NCI-H1105 (cell line): Measurements from ENCODE around the gene ZNF610.
"Not testable (repeated sequence)": the region's sequence is repeated elsewhere in the genome, so short reads cannot be mapped to it uniquely, and the experiment has no call there.

ENCODE experiments used
- DNase-seq: peaks from one replicate; lab custom pipeline; 2025; lab: John Stamatoyannopoulos, UW

The ZNF610 gene

DNA sequence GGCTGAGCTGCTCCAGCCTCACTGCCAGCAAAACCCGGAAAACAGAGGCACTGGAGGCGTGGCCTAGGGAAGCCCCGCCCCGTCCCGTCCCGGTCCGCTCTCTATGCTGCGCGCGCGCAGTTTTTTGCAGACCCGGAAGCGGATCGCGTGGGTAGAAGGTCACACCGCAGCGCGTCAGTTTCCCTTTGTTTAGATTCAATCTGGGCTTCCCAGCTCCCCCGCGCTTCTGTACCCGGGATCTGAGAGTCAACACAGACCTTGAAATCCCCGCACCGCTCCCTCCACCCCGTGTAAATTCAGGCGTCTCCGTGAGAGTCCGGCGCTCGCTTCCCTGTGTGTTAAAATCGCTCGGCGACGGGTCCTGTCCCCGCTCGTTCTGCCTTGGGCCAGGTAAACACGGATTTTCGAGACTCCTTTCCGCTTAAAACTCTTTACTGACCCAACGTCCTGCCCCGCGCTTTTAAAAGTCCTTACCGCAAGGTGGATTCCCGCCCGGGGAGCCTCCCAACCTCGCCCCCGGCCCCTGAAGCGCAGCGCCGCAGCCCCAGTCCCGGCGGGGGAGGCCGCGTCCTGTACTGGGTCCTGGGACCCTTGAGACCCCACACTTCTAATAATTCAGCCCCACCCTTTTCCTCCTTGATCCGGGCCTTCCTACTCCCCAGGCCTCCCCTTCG is at the start of gene ZNF610:
ZNF610 (plus strand) TSS at position 127 of the 674 bp plus-strand sequence. CDS start 12,930 bp downstream, outside the sequence.
- peak; percentile 75 for DNase-seq

DNA sequence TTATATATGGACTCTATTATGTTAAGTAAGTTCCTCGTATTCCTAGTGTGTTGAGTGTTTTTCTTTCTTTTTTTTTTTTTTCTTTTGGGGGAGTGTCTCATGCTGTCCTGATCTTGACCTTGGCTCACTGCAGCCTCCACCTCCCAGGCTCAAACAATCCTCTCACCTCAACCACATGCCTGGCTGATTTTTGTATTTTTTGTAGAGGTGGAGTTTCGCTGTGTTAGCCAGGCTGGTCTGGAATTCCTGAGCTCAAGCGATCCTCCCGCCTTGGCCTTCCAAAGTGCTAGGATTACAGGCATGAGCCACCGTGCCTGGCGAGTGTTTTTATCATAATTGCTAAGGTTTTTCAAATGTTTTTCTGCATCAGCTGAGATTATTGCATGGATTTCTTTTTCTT is 49.8 kb upstream of the ZNF610 start:
- no peak for DNase-seq

DNA sequence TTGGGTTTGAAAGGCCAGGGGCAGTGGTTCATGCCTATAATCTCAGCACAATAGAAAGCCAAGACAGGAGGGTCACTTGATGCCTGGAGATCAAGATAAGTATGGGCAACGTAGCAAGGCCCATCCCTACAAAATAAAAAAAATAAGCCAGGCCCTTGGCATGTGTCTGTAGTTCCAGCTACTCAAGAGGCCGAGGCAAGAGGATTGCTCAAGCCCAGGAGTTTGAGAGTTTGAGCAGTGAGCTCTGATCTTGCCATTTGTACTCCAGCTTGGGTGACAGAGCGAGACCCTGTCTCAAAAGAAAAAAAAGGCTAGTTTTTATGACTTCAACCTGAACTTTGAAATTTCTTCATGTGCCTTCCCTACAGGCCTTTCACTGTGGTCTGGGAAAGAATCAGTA is 44.3 kb upstream of the ZNF610 start:
- no peak for DNase-seq

DNA sequence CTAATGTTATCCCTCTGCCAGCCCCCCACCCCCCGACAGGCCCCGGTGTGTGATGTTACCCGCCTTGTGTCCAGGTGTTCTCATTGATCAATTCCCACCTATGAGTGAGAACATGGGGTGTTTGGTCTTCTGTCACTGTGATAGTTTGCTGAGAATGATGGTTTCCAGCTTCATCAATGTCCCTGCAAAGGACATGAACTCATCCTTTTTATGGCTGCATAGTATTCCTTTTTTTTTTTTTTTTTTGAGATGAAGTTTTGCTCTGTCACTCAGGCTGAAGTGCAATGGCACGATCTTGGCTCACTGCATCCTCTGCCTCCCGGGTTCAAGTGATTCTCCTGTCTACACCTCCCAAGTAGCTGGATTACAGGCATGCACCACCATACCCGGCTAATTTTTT is 43.1 kb upstream of the ZNF610 start:
- DNase-seq: not testable (repeated sequence)

DNA sequence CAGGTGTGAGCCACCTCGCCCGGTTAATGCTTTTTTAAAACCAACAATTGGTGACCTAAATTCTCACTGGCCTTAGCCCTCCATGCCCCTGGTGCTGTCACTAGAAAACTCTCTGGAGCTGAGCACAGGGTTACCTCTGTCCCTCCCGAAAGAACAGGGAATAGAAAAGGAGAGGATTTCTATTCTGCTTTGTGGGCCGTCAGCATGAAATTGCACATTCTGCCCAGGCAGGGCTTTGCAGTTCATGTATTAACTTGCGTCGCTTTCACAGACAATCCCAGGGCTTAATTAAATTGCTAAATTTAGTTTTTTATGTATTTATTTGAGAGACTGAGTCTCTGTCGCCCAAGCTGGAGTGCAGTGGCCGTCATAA is 39.7 kb upstream of the ZNF610 start:
- DNase-seq: no peak

DNA sequence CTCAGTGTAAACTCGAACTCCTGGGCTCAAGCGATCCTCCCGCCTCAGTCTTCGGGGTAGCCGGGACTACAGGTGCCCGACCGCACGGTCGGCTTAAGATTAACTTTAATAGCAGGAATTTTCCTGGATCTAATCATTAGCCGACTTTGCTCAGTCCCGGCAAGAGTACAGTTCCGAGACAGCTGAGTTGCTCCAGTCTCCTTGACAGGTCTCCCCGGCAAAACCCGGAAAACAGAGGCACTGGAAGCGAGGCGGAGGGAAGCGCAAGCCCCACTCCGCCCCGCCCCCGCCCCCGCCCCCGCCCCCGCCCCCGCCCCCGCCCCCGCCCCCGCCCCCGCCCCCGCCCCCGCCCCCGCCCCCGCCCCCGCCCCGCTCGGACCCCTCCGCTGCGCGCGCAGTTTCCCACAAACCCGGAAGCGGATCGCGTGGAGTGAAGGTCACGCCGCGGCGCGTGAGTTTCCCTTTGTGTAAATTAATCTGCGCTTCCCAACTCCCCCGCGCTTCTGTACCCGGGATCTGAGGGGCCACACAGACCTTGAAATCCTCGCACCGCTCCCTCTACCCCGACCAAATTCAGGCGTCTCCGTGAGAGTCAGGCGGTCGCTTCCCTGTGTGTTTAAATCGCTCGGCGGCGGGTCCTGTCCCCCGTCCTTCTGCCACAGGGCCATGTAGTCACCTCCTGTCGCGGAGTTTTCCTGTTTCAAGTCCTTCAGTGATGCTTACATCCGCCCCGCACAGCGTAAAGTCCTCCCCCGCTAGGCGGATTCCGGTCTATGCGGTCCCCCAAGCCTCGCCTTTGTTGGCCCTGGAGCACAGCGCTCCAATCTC is 39.1 kb upstream of the ZNF610 start, which contains the start of gene ZNF480:
ZNF480 (plus strand) TSS at position 397 of the 828 bp plus-strand sequence. CDS start 3,244 bp downstream, outside the sequence.
- peak; percentile 87 for DNase-seq

DNA sequence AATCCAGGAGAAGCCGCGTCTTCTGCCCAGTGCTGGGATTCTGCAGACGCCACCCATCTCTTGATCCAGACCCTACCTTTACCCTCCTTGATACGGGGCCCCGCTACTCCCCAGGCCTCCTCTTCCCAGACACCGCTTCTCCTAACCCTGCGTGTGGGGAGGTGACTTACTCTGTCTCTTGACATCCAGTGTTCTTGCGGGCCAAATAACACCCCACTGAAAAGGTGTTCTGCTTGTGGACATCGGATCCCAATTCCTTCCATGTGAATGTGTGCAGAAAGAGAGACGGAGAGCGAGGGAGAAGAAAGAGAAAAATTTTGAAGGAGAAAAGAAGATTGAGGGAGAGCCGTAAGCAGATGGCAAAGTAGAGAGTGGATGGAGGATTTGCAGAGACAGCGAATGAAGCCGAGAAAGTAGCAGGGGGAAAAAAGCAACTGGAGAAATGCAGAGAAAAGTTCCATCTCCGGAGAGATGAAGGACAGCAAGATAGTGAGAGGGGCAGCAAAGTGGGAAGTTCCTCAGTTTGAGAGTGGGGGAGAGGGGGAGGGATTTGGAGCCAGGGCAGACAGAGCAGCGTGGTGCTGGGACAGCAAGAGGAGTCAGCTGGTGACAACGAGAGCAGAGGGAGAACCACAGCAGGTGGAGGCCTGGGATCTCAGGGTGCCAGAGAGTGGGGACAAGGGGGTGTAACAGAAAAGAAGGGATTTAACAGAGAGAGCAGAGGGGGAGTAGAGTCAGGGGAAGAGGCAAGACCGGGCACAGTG is 38.3 kb upstream of the ZNF610 start:
- DNase-seq: no peak

DNA sequence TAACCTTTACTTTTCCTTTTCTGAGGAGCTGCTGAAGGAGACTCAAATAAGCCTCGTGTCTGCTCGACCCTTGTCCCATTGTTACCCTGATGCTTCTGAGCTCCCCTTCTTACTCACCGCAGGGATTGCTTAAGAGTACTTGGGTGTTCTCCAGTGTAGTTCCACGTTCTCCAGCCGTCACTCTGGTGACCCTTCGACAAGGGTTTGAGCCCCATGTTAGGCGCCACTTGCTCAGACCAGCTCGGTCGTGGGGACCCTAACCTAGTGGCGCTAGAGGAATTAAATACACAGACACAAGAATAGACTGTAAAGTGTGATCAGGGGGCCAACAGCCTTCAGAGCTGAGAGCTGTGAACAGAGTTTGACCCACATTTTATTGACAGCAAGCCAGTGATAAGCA is 28.8 kb upstream of the ZNF610 start:
- DNase-seq: no peak

DNA sequence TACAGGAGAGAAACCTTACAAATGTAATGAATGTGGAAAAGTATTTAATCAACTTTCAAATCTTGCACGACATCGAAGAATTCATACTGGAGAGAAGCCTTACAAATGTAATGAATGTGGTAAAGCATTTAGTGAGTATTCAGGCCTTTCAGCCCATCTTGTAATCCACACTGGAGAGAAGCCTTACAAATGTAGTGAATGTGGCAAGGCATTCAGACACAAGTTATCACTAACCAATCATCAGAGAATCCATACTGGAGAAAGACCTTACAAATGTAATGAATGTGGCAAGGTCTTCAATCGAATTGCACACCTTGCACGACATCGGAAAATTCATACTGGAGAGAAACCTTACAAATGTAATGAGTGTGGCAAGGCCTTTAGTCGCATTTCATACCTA is 13.6 kb upstream of the ZNF610 start:
- no peak for DNase-seq

DNA sequence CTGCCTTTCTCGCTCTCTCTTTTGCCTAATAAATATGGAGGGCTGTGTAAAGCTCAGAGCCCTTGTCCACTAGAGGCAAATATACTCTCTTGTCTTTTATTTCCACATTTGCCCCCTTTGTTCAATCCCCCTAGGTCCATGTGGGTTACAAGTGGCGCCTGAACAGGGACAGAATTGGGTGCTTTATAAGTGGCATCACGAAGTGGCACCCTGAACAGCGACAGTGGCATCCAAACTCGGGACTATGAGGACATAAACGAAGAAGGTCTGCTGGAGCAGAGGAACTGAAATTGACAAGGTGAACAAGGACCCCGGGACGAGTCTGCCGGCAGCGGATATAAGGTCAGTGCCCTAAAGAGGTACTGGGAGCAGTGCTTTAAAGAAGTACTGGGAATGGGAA is 4.3 kb upstream of the ZNF610 start:
- DNase-seq: no peak

DNA sequence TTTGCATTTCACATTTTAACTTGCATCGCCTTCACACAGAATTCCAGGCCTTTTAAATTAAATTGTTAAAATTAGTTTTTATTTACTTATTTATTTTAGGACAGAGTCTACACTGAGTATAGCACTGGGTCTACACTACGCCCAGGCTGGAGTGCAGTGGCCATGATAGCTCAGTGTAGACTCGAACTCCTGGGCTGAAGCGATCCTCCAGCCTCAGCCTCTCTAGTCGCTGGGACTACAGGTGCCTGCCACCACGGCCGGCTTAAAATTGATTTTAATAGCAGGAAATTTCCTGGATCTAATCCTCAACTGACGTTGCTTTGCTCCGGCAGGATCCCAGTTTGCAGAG is 301 bp upstream of the ZNF610 start:
- DNase-seq: no peak

DNA sequence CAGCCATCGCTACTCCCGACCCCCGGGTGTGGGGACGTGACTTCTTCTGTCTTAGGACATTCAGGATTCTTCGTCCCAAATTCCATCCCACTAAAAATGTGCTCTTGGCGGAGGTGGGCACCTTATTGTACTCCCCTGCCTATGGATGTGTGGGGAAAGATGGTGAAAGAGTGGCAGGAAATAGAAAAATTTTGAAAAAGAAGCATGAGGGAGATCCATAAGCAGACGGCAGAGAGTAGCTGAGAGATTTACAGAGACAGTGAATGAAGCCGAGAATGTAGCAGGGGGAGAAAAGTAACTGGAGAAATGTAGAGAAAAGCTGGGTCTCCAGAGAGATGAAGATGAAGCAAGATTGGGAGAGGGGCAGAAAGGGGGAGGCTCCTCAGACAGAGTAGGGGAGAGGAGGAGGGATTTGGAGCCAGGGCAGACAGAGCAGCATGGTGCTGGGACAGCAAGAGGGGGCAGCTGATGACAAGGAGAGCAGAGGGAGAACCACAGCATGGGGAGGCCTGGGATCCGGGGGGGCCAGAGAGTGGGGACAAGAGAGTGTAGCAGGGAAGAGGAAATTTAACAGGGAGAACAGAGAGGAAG is 843 bp downstream of the ZNF610 start:
- no peak for DNase-seq

DNA sequence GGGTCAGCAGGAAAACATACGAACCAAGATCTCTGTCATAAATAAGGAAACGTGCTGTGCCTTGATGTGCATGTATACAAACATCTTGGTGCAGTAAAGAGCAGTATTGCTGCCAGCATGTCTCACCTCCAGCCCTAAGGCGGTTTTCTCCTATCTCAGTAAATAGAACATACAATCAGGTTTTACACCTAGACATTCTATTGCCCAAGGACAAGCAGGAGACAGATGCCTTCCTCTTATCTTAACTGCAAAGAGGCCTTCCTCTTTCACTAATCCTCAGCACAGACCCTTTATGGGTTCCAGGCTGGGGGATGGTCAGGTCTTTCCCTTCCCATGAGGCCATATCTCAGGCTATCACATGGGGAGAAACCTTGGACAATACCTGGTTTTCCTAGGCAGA is 3.0 kb downstream of the ZNF610 start:
- not testable (repeated sequence) for DNase-seq

DNA sequence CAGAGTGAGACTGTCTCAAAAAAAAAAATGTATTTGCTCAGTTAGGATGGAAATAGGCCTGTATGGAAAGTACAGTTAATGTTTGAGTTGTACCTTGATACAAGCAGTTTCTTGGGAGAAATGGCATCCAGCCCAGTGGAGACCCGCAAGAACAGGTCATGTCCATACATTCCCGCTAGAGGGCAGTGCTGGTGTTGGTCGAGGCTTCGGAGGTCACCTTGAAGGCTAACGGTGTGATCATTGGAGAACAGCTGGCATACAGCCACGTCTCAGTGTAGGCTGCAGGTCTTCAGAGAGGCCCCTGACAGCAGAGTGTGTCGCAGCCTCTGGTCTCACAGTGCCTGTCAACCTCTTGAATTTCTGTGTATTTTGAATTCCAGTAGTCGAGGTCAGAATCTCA is 7.5 kb downstream of the ZNF610 start:
- DNase-seq: peak; percentile 69

DNA sequence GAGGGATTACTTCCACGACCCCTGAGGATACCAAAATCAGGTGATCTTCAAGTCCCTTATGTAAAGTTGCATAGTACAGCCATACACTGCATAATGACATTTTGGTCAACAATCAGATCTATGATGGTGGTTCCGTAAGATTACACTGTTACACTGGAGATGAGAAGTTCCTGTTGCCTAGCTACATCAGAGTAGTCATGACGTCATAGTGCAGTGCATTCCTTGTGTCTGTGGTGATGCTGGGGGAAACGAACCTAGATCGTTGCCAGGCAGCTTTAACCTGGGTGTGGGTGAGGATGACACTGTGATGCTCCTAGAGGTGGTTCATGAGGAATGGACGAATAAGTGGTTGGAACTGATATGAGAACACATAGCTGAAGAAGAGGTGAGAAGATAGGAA is 9.1 kb downstream of the ZNF610 start:
- DNase-seq: no peak

DNA sequence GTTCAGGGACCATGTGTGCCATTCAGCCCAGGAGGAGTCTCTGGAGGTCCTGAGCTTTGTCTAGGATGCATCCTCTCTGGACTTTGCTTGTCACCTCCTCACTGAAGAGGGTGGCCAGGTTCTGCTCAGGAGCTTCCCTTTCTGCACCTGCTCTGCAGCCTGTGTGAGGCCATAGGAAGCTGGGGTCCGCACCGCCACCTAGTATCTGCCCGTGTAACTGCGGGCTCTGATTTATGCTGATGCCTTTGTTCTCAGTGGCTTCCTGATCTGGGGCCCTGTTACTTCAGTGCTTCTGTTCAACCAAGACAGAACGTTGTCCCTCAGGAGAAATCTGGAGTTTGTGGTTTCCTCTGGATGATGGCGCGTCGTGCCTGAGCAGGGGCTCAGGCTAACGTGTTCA is 15.5 kb downstream of the ZNF610 start:
- no peak for DNase-seq

DNA sequence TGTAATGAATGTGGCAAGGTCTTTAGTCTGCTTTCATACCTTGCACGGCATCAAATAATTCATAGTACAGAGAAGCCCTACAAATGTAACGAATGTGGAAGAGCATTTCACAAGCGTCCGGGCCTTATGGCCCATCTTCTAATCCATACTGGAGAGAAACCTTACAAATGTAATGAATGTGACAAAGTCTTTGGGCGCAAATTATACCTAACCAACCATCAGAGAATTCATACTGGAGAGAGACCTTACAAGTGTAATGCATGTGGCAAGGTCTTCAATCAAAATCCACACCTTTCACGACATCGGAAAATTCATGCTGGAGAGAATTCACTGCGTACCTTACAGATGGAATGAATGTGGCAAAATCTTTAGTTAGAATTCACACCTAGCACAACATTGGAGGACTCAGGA is 30.4 kb downstream of the ZNF610 start:
- no peak for DNase-seq

DNA sequence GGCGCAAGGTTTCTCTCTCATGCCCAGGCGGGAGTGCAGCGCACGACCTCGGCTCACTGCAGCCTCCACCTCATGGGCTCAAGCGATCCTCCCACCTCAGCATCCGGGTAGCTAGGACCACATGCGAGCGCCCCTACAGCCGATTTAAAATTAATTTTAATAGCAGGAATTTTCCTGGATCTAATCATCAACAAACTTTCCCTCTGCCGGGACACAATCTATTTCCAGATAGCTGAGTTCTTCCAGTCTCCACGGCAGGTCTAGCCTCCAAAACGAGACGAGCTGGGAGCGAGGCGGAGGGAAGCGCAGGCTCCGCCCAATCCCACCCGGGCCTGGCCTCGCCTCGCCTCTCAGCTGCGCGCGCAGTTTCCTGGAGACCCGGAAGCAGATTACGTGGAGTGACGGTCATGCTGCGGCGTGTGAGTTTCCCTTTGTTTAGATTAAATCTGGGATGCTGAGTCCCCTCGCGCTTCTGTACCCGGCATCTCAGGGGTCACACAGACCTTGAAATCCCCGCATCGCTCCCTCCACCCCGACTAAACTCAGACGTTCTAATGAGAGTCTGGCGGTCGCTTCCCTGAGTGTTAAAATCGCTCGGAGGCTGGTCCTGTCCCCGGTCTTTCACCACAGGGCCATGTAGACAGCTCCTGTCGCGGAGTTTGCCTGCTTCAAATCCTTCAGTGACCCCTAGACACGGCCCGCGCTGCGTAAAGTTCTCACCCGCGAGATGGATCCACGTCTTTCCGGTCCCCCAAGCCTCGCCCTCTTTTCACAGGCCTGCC is 33.7 kb downstream of the ZNF610 start, which contains the start of gene ZNF880:
ZNF880 (plus strand) TSS at position 365 of the 782 bp plus-strand sequence; CDS start at position 408, 43 bp downstream.
- no peak for DNase-seq

DNA sequence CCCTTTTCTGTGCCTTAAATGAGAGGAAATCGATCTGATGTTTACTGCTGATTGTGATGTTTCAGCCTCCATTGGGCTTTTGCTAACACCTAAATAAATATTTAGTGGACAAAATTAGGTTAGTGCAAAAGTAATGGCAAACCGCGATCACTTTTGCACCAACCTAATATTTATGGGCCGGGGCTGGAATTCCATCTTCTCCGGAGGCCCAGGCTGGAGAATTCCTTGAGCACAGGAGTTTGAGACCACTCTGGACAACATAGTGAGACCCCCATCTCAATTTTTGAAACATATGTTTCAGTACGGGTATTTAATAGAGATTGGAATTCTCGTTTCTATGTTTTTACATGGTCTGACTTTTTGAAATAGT is 34.3 kb downstream of the ZNF610 start:
- no peak for DNase-seq

DNA sequence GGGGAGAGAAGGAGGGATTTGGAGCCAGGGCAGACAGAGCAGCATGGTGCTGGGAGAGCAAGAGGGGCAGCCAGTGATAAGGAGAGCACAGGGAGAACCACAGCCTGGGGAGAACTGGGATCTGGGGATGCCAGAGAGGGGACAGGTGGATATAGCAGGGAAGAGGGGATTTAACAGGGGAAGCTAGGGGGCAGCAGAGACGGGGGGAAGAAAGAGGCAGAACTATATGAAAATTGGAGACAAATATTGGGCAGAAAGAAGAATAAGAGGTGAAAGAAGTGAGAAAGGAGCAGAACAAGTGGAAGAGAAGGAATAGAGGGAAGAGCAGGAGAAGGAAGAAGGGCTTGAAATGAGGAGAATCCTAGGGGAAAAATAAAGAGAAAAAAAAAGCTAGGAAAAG is 55.1 kb downstream of the ZNF610 start:
- no peak for DNase-seq

DNA sequence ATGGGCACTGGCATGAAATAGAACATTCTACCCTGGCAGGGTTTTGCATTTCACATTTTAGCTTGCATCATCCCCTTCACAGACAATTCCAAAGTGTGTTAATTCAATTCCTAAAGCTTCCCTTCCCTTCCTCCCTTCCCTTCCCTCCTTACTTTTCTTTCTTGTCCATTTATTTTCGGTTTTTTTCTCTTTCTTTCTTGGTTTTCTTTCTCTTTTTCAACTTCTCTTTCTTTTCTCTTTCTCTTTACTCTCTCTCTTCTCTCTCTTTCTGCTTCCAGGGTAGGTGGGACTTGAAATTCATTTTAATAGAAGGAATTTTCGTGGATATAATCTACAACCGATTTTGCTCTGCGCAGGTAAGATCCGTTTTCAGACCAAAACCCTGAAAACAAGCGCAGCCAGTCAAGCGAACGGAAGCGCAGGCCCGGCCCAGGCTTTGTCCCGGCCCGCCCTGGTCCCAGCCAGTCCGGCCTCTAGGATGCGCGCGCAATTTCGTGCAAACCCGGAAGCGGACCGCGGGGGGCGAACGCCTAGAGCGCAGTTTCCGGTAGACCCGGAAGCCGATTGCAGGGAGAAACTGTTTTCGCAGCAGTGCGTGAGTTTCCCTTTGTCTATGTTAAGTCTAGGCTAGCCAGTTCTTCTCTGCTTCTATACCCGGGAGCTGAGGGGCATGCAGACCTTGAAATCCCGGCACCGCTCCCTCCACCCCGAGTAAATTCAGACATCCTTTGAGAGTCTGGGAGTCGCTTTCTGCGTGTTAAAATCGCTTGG is 61.5 kb downstream of the ZNF610 start, which contains the start of gene ZNF528:
ZNF528 (plus strand) TSS at position 540 of the 771 bp plus-strand sequence. CDS start 4,165 bp downstream, outside the sequence.
- peak; percentile 94 for DNase-seq
